SU-DHL-6 (cell line): Measurements from ENCODE around the gene NPW.

Source experiments
- CTCF ChIP-seq: fragments of 200-600 bp; sonication (generic); IDR thresholded peaks from one replicate; pipeline ENCODE4 v1.5.1; 2017; ENCODE audit warnings: antibody characterized with exemption, mild to moderate bottlenecking, low read length, moderate library complexity; ENCODE audit not compliant: insufficient read depth, poor library complexity, severe bottlenecking
- EZH2phosphoT487 ChIP-seq: fragments of 200-600 bp; sonication (generic), shearing (Covaris generic); conservative IDR thresholded peaks from 2 replicates; pipeline ENCODE4 v1.6.1; 2018; ENCODE audit warnings: mild to moderate bottlenecking, antibody characterized with exemption, low read length, moderate library complexity, mixed read lengths

GRCh38 chr16:2053897-2054296, 34.3 kb downstream of the NPW start:
- TF ChIP-seq CTCF, result no peak
- TF ChIP-seq EZH2phosphoT487, result no peak
